HEK293 (cell line): ENCODE data around the gene DLG2.

Experiments used
- ZBTB11 ChIP-seq: fragments of 450-650 bp; formaldehyde crosslinking; conservative IDR thresholded peaks from 2 replicates; pipeline ENCODE4 v1.5.1; 2016; ENCODE audit warnings: low read depth, missing biosample characterization, missing genetic modification characterization
- ZBTB20 ChIP-seq: fragments of 450-650 bp; formaldehyde crosslinking; IDR thresholded peaks from 2 replicates; pipeline ENCODE4 v1.5.1; 2016; ENCODE audit warnings: missing biosample characterization, missing genetic modification characterization
- ZFP69B ChIP-seq: fragments of 450-650 bp; formaldehyde crosslinking; IDR thresholded peaks from 2 replicates; pipeline ENCODE4 v1.5.1; 2016; ENCODE audit warnings: missing biosample characterization, missing genetic modification characterization
- ZNF768 ChIP-seq: fragments of 450-650 bp; formaldehyde crosslinking; IDR thresholded peaks from 2 replicates; pipeline ENCODE4 v1.5.1; 2018; ENCODE audit warnings: missing biosample characterization, mild to moderate bottlenecking, missing genetic modification characterization
- TF ChIP-seq, protein P1 (sequence below): fragments of 450-650 bp; formaldehyde crosslinking; IDR thresholded peaks from 2 replicates; pipeline ENCODE4 v1.5.1; 2016; ENCODE audit warnings: missing biosample characterization, missing genetic modification characterization
- TF ChIP-seq, protein P2 (sequence below): fragments of 450-650 bp; formaldehyde crosslinking; IDR thresholded peaks from 2 replicates; pipeline ENCODE4 v1.5.1; 2016; ENCODE audit warnings: missing biosample characterization, missing genetic modification characterization
- TF ChIP-seq, protein P3 (sequence below): fragments of 450-650 bp; formaldehyde crosslinking; IDR thresholded peaks from 2 replicates; pipeline ENCODE4 v1.5.1; 2016; ENCODE audit warnings: missing biosample characterization, missing genetic modification characterization

GRCh38 chr11:83779876-83780275, 1847.3 kb downstream of the DLG2 start:
- TF ChIP-seq, protein P1, sequence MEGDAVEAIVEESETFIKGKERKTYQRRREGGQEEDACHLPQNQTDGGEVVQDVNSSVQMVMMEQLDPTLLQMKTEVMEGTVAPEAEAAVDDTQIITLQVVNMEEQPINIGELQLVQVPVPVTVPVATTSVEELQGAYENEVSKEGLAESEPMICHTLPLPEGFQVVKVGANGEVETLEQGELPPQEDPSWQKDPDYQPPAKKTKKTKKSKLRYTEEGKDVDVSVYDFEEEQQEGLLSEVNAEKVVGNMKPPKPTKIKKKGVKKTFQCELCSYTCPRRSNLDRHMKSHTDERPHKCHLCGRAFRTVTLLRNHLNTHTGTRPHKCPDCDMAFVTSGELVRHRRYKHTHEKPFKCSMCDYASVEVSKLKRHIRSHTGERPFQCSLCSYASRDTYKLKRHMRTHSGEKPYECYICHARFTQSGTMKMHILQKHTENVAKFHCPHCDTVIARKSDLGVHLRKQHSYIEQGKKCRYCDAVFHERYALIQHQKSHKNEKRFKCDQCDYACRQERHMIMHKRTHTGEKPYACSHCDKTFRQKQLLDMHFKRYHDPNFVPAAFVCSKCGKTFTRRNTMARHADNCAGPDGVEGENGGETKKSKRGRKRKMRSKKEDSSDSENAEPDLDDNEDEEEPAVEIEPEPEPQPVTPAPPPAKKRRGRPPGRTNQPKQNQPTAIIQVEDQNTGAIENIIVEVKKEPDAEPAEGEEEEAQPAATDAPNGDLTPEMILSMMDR (tag by site-specific recombination): no peak
- TF ChIP-seq, protein P2, sequence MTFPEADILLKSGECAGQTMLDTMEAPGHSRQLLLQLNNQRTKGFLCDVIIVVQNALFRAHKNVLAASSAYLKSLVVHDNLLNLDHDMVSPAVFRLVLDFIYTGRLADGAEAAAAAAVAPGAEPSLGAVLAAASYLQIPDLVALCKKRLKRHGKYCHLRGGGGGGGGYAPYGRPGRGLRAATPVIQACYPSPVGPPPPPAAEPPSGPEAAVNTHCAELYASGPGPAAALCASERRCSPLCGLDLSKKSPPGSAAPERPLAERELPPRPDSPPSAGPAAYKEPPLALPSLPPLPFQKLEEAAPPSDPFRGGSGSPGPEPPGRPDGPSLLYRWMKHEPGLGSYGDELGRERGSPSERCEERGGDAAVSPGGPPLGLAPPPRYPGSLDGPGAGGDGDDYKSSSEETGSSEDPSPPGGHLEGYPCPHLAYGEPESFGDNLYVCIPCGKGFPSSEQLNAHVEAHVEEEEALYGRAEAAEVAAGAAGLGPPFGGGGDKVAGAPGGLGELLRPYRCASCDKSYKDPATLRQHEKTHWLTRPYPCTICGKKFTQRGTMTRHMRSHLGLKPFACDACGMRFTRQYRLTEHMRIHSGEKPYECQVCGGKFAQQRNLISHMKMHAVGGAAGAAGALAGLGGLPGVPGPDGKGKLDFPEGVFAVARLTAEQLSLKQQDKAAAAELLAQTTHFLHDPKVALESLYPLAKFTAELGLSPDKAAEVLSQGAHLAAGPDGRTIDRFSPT (tag by site-specific recombination): no peak
- TF ChIP-seq ZFP69B (tag by site-specific recombination): no peak
- TF ChIP-seq ZBTB20 (tag by site-specific recombination): no peak
- no peak for TF ChIP-seq ZBTB11
- TF ChIP-seq ZNF768 (tag by site-specific recombination): no peak
- TF ChIP-seq, protein P3, sequence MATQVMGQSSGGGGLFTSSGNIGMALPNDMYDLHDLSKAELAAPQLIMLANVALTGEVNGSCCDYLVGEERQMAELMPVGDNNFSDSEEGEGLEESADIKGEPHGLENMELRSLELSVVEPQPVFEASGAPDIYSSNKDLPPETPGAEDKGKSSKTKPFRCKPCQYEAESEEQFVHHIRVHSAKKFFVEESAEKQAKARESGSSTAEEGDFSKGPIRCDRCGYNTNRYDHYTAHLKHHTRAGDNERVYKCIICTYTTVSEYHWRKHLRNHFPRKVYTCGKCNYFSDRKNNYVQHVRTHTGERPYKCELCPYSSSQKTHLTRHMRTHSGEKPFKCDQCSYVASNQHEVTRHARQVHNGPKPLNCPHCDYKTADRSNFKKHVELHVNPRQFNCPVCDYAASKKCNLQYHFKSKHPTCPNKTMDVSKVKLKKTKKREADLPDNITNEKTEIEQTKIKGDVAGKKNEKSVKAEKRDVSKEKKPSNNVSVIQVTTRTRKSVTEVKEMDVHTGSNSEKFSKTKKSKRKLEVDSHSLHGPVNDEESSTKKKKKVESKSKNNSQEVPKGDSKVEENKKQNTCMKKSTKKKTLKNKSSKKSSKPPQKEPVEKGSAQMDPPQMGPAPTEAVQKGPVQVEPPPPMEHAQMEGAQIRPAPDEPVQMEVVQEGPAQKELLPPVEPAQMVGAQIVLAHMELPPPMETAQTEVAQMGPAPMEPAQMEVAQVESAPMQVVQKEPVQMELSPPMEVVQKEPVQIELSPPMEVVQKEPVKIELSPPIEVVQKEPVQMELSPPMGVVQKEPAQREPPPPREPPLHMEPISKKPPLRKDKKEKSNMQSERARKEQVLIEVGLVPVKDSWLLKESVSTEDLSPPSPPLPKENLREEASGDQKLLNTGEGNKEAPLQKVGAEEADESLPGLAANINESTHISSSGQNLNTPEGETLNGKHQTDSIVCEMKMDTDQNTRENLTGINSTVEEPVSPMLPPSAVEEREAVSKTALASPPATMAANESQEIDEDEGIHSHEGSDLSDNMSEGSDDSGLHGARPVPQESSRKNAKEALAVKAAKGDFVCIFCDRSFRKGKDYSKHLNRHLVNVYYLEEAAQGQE (tag by site-specific recombination): no peak
